ACC112 (cell line): ENCODE results near the gene PNCK.

Experiments used
- H2AFZ ChIP-seq: fragments of 200-600 bp; sonication (generic); one replicate; pipeline ENCODE4 v1.6.0; 2017; ENCODE audit warnings: antibody characterized with exemption, low read length; ENCODE audit not compliant: unreplicated experiment
- H3K27ac ChIP-seq: fragments of 200-600 bp; sonication (generic); 2 replicates; pipeline ENCODE4 v1.5.1; 2014; ENCODE audit warnings: low read depth, mild to moderate bottlenecking, antibody characterized with exemption, low read length, moderate library complexity
- H3K27me3 ChIP-seq: fragments of 200-600 bp; sonication (generic); 2 replicates; pipeline ENCODE4 v1.6.1; 2014; ENCODE audit warnings: mild to moderate bottlenecking, antibody characterized with exemption, low read length, moderate library complexity, mixed read lengths; ENCODE audit not compliant: insufficient read depth
- H3K36me3 ChIP-seq: fragments of 200-600 bp; sonication (generic); 2 replicates; pipeline ENCODE4 v1.6.1; 2016; ENCODE audit warnings: mild to moderate bottlenecking, antibody characterized with exemption, low read length, moderate library complexity, mixed read lengths; ENCODE audit not compliant: insufficient read depth
- H3K4me1 ChIP-seq: fragments of 200-600 bp; sonication (generic); one replicate; pipeline ENCODE4 v1.6.1; 2016; ENCODE audit warnings: low read length, mixed read lengths; ENCODE audit not compliant: insufficient read depth, unreplicated experiment, control insufficient read depth
- H3K4me3 ChIP-seq: fragments of 200-600 bp; sonication (generic); 2 replicates; pipeline ENCODE4 v1.5.1; 2014; ENCODE audit warnings: mild to moderate bottlenecking, low read depth, low read length
- H3K79me2 ChIP-seq: fragments of 200-600 bp; sonication (generic); one replicate; pipeline ENCODE4 v1.6.0; 2016; ENCODE audit warnings: low read length; ENCODE audit not compliant: control insufficient read depth, unreplicated experiment, insufficient read depth

Gene PNCK

DNA sequence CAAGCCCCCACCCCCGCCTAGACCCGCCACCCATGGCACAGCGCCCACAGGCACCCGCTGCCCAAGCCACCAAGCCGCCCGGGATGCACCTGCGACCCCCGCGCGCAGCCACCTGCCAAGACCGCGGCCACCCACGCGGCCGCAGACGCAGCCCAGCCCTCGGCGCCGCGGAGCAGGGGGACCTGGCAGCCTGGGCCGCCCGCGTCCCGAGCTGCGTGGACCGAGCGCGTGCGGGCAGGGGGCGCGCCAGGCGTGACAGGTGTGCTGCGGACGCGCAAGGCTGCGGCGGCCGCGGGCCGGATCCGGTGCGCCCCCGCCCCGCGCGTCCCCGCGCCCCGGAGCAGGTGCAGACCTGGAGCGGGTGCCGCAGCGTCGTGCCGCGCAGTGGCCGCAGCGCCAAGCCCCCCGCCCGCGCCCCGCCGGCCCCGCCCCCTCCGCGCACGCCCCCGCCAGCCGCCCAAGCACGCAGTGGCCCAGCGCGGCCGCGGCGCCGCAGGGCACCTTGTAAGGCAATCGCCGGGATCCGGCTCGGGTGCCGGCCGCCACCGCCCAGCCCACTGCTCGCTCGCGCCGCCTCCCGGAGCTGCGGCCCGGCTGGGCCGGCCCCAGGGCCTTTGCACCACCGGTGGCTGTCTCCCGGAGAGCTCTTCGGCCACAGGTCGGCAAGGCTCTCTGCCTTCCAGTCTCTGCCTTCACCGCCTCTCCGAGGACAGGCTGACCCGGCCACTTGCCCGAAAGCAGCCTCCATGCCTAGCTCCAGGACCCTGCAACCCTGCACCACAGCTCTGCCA lies at the start of gene PNCK:
TSS of gene PNCK (minus strand) at position 386 of the 791 bp plus-strand sequence. CDS start 737 bp downstream, outside the sequence.
- H3K36me3 ChIP-seq, result no peaks in the 10 kb centered on the region
- no peak within 1 kb of the TSS for H3K27ac ChIP-seq
- H3K27me3 ChIP-seq, result peaks cover 14% of the 10 kb centered on the region
- no peaks in the 10 kb centered on the region for H3K4me1 ChIP-seq
- no peaks in the 10 kb centered on the region for H3K79me2 ChIP-seq
- H3K4me3 ChIP-seq, result no peak within 1 kb of the TSS
- no peak within 1 kb of the TSS for H2AFZ ChIP-seq

- peaks cover 25% of the 10 kb centered on the region for H3K4me1 ChIP-seq
- no peak overlapping the region for H2AFZ ChIP-seq
- H3K27me3 ChIP-seq, result no peaks in the 10 kb centered on the region
- peak overlapping the region; percentile 80 for H3K4me3 ChIP-seq
- H3K27ac ChIP-seq, result peak overlapping the region; percentile 74
- peaks cover 10% of the 10 kb centered on the region; the same call in 1 of the 2 replicates for H3K36me3 ChIP-seq
- H3K79me2 ChIP-seq, result peaks cover 31% of the 10 kb centered on the region
These were observed 49.2 kb upstream of the PNCK start for GRCh38 chrX:153722704-153723350.

- no peak overlapping the region for H3K4me3 ChIP-seq
- H3K27me3 ChIP-seq, result no peaks in the 10 kb centered on the region
- no peak overlapping the region for H3K27ac ChIP-seq
- H3K79me2 ChIP-seq, result peaks cover 23% of the 10 kb centered on the region
- peaks cover 7% of the 10 kb centered on the region for H3K4me1 ChIP-seq
- H3K36me3 ChIP-seq, result peaks cover 10% of the 10 kb centered on the region; the same call in 1 of the 2 replicates
- H2AFZ ChIP-seq, result no peak overlapping the region
These were observed 46.1 kb upstream of the PNCK start for GRCh38 chrX:153719701-153720100.

- H3K27me3 ChIP-seq, result no peaks in the 10 kb centered on the region
- H3K27ac ChIP-seq, result no peak overlapping the region
- no peak overlapping the region for H3K4me3 ChIP-seq
- peaks cover 7% of the 10 kb centered on the region for H3K4me1 ChIP-seq
- no peak overlapping the region for H2AFZ ChIP-seq
- H3K79me2 ChIP-seq, result peaks cover 23% of the 10 kb centered on the region
- peaks cover 10% of the 10 kb centered on the region; the same call in 1 of the 2 replicates for H3K36me3 ChIP-seq
These were observed 45.6 kb upstream of the PNCK start for GRCh38 chrX:153719238-153719637.

DNA sequence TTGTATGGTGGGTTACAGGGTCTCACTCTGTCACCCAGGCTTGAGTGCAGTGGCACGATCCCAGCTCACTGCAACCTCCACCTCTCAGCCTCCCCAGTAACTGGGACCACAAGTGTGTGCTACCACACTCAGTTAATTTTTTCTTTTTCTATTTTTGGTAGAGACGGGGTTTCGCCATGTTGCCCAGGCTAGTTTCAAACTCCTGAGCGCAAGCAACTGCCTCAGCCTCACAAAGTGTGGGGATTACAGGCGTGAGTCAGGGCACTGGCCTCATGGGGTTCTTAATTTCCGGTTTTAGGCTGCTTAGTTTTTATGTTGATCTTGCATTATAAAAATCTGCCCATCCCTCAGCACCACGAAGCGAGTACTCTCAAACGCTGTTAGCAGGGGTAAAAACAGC lies 43.8 kb upstream of the PNCK start:
- Histone ChIP-seq H3K79me2 (peaks cover 15% of the 10 kb centered on the region), H3K27me3 (no peaks in the 10 kb centered on the region), H3K27ac (no peak overlapping the region), H3K4me3 (no peak overlapping the region), H3K36me3 (peaks cover 10% of the 10 kb centered on the region; the same call in 1 of the 2 replicates), H2AFZ (no peak overlapping the region), H3K4me1 (peaks cover 6% of the 10 kb centered on the region)

DNA sequence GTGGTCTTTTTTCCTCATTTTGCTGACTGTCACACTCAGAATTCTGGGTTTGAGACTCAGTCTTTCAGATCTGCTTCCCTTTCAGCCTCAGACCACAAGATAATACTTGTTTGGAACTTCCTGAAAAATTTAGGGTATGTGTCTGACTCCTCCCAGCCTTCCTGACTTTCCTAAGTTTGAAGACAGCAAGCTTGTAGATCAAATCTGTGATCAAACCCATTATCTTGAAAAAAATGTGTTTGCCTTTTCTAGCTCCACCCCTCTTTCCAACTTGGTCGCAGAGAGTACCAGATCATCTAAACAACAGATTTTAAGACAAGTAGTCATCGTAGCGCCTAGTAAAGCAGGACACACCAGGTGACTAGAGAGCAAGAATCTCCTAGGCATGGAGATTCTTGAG lies 40.6 kb upstream of the PNCK start:
- Histone ChIP-seq H3K27ac (no peak overlapping the region), H3K79me2 (peaks cover 2% of the 10 kb centered on the region), H3K4me3 (no peak overlapping the region), H3K27me3 (no peaks in the 10 kb centered on the region), H3K4me1 (no peaks in the 10 kb centered on the region), H3K36me3 (peaks cover 5% of the 10 kb centered on the region; the same call in 1 of the 2 replicates), H2AFZ (no peak overlapping the region)

- H3K4me1 ChIP-seq, result no peaks in the 10 kb centered on the region
- no peaks in the 10 kb centered on the region for H3K36me3 ChIP-seq
- H2AFZ ChIP-seq, result no peak overlapping the region
- H3K4me3 ChIP-seq, result no peak overlapping the region
- no peaks in the 10 kb centered on the region for H3K27me3 ChIP-seq
- no peaks in the 10 kb centered on the region for H3K79me2 ChIP-seq
- H3K27ac ChIP-seq, result no peak overlapping the region
These were observed 36.4 kb upstream of the PNCK start for GRCh38 chrX:153709726-153710674.

DNA sequence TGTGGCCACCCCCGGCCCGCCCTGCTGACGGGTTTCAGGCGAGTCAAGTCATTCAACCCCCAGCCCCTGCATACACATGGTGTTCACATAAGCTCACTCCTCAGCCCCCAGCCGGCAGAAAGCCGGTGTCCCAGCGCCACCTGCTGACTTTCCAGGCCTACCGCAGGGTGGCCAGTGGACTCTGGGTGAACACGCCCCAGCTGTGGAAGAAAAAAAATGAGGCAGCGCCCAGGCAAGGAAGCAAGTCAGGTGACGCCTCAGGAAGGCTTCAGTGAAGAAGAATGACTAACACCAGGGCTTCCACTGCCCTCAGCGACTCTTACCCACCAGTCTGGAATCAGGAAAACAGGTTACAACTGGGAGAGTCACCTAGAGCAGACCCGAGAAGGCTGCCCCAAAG lies 34.8 kb upstream of the PNCK start:
- H3K36me3 ChIP-seq, result no peaks in the 10 kb centered on the region
- H2AFZ ChIP-seq, result no peak overlapping the region
- H3K4me3 ChIP-seq, result no peak overlapping the region
- H3K4me1 ChIP-seq, result no peaks in the 10 kb centered on the region
- H3K79me2 ChIP-seq, result no peaks in the 10 kb centered on the region
- H3K27ac ChIP-seq, result no peak overlapping the region
- H3K27me3 ChIP-seq, result no peaks in the 10 kb centered on the region

DNA sequence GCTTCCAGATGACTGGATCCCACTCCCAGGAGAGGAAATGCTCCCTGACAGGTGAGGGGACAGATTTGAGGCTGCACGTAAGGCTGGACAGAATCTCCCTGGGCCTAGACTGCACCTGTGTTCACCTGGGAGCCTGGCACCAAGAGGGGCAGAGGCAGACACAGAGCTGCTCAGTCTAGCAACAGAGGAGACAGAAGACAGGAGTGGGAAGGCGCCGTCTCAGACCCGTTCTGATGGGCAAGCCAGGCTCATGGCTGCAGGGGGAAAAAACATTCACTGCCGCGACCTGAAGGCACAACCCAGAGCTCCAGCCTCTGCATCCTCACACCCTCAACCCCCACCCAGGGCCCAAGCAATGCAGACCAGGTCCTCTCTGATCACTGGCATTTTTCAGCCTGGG lies 33.8 kb upstream of the PNCK start:
- Histone ChIP-seq H3K4me3 (no peak overlapping the region), H3K79me2 (no peaks in the 10 kb centered on the region), H2AFZ (no peak overlapping the region), H3K27me3 (no peaks in the 10 kb centered on the region), H3K27ac (no peak overlapping the region), H3K4me1 (no peaks in the 10 kb centered on the region), H3K36me3 (no peaks in the 10 kb centered on the region)

- H3K36me3 ChIP-seq, result no peaks in the 10 kb centered on the region
- no peak overlapping the region for H3K4me3 ChIP-seq
- no peaks in the 10 kb centered on the region for H3K4me1 ChIP-seq
- H2AFZ ChIP-seq, result no peak overlapping the region
- H3K27ac ChIP-seq, result no peak overlapping the region
- H3K79me2 ChIP-seq, result no peaks in the 10 kb centered on the region
- no peaks in the 10 kb centered on the region for H3K27me3 ChIP-seq
These were observed 33.2 kb upstream of the PNCK start for GRCh38 chrX:153706799-153707198.
